GM21576 (cell line): Measurements from ENCODE around the gene ATP6V1A.

Experiments
- ATAC-seq: cut with Tn5 transposase; IDR thresholded peaks from one replicate; pipeline ENCODE4 v1.9.1; 2021; ENCODE audit warnings: mild to moderate bottlenecking, moderate library complexity; ENCODE audit not compliant: unreplicated experiment

ATP6V1A gene

GRCh38 chr3:113746548-113747282 lies at the start of gene ATP6V1A:
Gene ATP6V1A (plus strand): TSS chr3:113747035. CDS start chr3:113778754, 31,719 bp downstream.
- peak; percentile 39 for ATAC-seq

DNA sequence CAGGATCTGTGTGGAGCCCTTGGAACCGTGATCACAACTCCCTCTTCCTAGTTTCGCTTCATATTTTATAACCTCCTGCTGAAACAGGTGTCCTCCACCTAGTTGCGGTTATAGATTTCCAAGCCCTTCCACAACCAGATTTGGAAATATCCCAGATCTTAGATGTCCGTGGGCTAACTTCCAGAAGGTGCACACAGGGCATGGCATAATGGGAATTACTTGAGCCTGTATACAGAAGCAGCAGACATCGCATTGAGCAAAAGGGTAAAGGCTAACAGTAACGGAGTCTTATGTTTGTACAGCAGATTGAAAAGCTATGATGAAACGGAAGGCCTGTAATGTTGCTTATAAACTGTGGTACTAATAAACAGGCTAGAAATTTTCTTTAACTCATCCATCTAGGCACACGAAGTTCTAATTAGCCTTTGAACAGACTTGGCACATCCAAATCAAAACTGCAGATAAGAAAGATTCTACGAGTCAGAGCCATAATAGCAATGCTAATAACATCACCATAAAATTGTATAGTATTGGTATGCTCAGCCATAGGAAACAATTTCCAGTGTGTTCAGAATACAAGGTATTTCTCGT lies 49.2 kb upstream of the ATP6V1A start:
- no peak for ATAC-seq

DNA sequence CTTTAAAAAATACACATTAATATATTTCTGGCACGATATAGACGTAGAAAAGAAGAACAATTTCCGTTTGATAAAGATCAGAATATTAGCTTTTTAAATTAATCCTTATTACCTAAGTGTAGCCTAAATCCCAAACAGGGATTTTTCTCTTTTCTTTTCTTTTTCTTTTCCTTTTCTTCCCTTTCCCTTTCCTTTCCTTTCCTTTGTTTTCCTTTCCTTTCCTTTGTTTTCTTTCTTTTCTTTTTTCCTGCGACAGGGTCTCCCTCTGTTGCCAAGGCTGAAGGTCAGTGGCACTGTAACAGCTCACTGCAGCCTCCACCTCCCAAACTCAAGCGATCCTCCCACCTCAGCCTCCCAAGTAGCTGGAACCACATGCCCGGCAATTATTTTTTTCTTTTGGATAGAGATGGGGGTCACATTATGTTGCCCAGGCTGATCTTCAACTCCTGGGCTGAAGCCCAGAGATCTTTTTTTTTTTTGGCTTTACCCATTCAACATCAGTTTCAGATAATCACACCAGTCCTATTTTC lies 48.6 kb upstream of the ATP6V1A start:
- ATAC-seq: no peak

DNA sequence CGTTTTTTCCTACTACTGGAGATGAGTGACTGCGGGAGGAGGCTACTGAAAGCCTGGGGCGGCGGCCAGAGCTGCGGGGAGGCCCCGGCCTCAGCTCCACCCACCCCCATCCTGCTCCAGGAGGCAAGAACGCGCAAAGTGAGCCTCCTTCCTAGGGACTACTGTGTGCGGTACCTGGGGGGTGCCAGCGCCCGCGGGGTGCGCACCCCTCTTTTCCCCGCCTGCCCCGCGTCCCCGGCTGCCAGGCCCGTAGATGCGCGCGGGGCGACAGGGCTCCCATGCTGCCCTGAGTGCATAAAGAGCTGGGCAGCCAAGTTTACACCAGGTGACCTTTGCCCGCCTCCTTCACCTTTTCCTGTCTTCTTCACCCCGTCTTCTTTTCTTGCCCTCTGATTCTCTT lies 47.9 kb upstream of the ATP6V1A start:
- no peak for ATAC-seq

GRCh38 chr3:113707835-113708234 lies 39.0 kb upstream of the ATP6V1A start:
- no peak for ATAC-seq

DNA sequence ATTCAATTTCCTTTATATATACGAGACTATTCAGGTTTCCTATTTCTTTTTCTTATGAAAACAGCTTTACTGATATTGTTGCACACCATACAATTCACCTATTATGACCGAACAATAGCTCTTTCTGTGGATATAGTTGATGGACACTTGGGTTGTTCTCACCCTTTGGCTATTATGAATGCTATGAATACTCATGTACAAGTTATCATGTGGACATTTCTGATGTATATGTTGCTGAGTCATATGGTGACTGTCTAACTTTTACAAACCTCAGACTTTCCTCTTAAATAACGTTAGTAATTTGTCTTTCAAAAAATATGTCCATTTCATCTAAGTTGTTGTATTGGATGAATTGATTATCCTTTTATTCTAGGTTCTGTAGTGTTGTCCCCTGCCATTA lies 34.7 kb upstream of the ATP6V1A start:
- no peak for ATAC-seq

DNA sequence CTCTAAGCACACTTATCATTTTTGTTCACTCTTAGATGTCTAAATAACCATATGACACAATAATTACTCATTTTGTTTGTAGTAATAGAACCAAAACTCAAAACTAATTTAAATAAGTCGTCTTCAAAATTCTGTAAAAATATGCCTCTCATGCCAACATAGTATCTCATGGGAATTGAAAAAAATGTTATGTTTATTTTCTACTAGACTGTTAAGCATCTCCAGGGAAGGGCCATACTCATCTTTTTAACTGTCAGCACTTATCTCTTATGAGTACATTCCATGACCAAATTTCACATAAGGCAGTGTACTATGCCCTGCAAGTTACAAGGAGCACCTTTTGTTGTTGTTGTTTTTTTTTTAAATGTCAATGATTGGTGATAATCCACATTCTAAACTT lies 32.1 kb upstream of the ATP6V1A start:
- no peak for ATAC-seq

GRCh38 chr3:113717308-113717707 lies 29.5 kb upstream of the ATP6V1A start:
- ATAC-seq: no peak

DNA sequence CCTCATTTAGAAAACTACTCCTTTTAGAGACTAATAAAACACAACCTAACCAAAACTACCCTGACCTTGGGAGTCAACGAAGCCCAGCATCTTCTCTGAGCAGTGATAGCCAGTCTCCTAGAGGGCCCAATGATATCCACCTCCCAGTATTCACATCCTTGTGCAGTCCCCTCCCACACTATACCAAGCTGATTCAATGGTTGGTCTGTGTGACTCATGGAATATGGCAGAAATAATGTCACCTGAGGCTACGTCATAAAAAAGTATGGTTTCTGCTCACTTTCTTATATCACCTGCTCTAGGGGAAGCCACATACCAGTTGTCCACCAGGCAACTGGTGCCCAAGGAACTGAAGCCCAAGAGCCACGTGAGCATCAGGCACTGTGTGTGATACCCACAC lies 29.0 kb upstream of the ATP6V1A start:
- ATAC-seq: no peak

DNA sequence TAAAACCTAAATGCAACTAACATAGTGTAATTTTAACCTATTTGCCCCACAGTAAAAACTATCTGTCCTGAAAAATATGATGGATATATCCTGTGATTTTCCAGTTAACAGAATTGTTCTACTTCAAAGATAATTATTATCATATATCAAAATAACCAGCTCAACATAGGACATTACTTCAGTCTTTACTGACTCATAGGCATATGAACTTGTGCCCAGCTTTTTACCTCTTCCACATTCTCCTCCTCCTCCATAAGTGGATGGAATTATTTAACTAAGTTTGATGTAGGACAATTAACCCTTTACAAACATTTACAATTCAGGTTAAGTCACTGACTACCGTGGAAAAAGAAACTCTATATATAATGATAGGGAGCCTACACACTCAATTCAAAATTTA lies 27.5 kb upstream of the ATP6V1A start:
- ATAC-seq: no peak

DNA sequence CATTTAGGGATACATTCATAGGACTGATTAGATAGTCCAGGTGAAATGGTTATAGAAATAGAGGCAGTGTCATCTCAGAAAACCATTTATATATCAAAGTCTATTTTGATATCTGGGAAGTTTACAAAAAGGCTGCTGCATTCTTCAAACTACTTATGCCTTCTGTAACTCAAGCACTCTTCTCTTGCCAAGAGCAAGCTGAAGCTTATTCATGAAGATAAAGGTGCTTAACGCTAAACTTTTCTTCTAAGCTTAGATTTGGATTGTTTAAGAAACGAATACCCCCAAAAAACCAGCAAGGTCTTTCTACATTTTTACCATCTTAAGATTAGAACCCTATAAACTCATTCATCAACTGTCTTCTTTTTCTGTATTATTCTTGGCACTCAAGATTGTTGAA lies 27.1 kb upstream of the ATP6V1A start:
- no peak for ATAC-seq

- ATAC-seq: no peak
Observed at GRCh38 chr3:113721636-113722035, 25.2 kb upstream of the ATP6V1A start.

GRCh38 chr3:113728661-113729060 lies 18.2 kb upstream of the ATP6V1A start:
- ATAC-seq: no peak

DNA sequence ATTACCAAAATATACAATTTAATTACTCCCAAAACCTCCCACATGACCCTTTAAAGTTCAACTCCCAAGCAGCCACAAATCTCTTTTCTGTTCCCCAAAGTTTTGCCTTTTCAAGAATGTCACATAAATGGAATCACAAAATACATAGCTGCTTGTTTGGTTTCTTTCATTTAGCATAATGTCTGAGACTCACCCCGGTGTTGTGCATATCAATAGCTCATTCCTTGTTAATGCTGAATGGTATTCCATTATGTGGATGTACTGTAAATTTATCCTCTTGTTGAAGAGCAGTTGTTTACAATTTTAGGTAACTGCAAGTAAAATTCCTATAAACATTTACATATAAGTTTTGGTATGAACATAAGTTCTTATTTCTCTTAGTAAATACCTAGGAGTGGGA lies 16.3 kb upstream of the ATP6V1A start:
- no peak for ATAC-seq

DNA sequence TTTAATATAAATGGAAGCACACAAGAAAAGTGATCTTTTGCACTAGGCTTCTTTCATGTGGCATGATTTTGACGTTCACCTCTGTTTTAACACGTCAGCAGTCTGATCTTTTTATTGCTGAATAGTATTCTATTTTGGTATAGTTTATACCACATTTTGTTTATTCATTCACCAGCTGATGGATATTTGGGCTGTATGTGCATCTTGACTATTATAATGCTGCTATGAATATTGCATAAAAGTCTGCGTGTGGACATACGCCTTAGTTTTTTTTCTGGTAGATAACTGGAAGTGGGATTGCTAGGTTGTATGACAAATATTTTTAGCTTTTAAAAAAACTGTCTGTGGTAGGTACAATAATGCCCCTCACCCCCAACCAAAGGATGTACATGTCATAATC lies 15.1 kb upstream of the ATP6V1A start:
- ATAC-seq: no peak

- peak; percentile 60 for ATAC-seq
Observed at GRCh38 chr3:113736548-113737089, 10.2 kb upstream of the ATP6V1A start.

DNA sequence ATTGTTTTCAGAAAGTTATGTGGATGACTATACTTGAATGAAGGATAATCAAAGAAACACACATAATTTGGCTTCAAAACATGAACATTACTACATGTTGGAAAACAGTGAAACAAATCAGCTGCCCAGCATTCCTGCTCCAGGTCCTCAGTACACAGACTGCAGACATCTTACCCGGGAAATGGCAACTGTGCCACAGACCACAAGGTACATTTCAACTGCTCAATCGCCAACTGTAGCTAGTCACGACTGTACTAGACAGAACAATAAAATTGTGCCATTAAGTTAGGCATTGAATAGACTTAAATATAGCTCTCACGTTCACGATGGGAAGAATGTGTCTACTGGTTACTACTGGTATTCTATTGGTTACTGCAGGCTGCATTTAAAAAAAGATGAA lies 5.7 kb upstream of the ATP6V1A start:
- ATAC-seq: no peak

DNA sequence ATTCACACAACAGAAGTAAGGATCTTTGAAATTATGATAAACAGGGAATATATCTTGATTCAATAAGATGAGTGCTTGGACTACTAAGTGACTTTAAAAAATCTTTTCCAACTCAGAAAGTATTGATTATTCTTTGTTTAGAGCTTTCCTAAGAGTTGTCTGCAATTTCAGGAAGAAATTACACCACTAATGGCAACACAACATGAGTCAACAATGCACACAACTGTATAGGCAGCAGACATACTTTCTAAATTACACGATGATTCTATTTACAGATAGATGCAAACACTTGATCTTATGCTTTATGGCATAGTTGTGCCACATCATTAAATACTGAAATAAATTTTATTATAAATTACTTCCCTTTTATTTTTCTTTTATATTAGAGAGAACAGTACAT lies 5.2 kb upstream of the ATP6V1A start:
- ATAC-seq: no peak

GRCh38 chr3:113743006-113743630 lies 3.7 kb upstream of the ATP6V1A start:
- no peak for ATAC-seq

DNA sequence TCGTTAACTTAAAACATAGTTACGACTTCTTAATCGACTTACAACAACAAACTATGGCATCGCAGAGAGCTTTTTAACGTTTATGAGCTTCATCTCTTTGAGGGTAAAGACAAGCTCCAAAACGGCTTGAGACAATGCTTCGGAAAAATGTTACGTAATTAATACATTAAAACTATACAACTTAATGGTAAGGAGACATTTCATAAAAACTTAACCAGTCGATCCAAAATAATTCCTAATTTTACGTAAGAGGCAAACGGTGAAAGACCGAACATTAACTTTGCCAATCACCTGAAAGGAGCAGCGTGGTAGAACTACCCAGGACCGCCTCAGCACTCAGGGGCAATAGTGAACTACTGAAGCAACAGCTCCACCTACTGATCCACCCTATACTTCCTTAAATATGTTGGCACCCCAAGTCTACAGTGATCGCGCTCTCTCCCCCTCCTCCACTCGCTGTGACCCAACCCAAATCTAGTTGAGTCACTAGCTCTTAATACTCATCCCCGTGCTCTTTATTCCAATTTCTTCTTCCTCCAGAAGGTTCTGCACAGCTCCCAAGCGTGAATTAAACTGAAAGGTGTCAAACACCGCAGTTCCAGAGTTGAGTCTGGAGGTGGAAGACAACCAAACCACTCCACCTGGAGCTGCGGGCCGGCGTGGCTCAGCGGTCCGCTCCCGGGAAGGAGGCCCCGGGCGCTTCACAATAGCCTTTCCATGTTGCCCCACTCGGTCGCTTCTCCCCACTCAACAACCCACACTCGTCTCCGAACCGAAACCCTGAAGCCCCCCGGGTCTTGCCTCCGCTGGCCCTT lies 1.7 kb upstream of the ATP6V1A start:
- peak; percentile 54 for ATAC-seq
